Measurements from ENCODE around the gene WDR45.
A peak's percentile ranks its signal among the peaks of the same experiment; 100 is the strongest.
"Not testable (repeated sequence)": the region's sequence is repeated elsewhere in the genome, so short reads cannot be mapped to it uniquely, and the experiment has no call there.

Gene WDR45

DNA sequence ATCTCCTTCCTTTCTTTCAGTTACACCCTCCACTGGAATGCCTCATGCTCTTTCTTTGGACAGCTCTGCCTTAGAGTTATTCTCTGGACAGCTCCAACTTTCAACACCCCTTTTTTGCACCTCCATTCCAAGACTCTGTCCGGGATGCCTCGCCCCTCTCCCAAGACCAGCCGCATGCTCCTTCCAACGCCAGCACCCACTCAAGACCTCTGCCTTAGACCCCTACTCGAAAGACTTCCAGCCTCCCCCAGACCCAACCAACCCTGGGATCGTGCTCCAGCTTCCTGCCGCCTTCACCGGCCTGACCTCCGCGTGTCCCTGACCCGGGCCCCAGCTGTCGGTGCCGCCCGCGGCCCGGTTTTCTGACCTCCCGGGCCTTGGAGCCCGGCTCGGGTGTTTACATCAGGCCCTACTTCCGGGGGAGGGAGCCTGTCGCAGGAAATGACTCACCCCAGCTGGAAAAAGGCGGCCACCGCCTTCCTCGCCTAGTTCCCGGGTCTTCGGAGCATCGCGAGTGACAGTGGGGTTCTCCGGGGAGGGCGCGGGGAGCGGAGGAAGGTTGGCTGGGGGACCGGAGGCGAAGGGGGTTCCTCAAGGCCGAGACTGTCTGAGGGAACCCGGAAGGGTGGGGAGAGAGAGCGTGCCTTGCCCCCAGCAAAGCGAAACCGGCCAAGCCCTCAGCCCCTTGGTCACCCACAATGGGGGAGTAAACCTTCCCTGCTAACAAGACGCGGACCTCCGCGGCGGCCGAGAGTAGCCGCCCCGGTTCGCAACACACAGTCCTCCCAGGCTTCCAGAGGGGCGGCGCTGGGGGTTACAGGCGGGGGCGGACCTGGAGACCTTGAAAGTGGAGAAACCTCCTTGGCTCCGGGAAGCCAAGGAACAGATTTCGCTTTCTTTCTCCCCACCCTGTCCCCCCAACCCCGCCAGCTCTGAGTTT lies at the start of gene WDR45:
TSS of gene WDR45 (minus strand) at position 399 of the 940 bp plus-strand sequence. CDS start 1,792 bp downstream, outside the sequence.
- DNase-seq, result peak; percentile 6 to 15

DNA sequence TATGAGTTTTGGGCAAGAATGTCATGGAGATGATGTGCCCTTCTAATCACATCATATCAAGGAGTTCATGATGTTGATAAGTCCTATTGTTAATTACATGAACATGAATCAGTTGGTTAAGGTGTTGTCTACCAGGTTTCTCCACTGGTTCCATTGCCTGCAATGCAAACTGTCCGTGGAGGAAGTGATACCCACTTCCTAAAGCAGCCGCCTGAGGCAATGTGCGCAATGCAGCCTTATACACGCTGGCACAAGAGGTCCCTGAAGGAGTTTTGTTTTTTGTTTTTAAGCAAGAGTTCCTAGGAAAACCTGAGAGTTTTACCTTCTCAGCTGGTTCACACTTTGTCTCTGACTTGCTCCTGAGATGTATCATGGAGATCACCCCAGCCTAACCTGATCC lies 49.7 kb upstream of the WDR45 start:
- no peak for DNase-seq

DNA sequence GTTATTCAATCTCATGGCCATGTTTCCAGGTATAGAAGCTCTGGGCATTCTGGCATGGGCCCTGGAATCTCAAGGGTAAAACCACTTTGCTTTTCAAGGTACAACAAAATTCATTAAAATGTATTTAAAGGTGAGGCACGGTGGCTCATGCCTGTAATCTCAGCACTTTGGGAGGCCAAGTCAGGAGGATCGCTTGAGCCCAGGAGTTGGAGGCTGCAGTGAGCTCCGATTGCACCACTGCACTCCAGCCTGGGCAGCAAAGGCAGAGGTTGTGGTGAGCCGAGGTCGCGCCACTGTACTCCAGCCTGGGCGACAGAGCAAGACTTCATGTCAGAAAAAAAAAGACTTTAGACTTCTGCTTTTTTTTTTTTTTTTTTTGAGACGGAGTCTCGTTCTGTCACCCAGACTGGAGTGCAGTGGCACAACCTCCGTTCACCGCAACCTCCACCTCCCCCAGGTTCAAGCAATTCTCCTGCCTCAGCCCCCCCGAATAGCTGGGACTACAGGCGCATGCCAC lies 48.1 kb upstream of the WDR45 start:
- DNase-seq, result not testable (repeated sequence)

DNA sequence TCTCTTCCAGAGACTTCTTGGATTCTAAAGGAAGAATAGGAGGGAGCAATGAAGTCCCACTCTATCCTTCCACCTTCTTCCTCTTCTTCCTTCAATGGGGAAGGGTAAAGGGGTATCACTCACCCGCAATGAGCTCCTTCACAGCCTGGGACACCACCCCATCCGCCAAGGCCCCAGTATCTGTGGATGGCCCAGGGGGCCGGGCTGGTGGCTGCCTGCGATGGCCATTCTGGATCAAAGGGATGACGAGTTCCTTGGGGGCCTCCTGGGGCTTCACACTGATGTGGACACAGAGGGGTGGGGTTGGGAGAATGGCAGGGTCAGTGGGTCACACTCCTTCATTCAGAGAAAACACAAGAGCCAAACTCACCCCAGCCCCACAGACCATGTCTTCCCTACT lies 42.8 kb upstream of the WDR45 start:
- DNase-seq, result no peak

DNA sequence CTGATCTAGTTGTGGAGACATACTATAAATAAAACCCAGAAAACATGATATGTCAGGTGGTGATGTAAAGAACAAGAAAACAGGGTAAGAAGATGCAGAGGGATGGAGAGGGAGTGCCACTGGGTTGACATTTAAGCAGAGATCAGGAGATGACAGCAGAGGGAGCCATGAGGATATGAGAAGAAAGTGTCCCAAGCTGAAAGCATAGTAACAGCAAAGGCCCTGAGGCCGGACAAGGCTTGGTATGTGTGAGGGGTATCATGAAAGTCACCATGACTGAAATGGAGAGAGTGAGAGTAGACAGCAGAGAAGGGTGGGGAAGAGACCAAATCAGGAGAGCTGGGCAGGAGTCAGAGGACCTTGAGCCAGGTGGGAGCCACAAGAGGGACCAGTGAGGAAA lies 40.4 kb upstream of the WDR45 start:
- DNase-seq, result no peak

DNA sequence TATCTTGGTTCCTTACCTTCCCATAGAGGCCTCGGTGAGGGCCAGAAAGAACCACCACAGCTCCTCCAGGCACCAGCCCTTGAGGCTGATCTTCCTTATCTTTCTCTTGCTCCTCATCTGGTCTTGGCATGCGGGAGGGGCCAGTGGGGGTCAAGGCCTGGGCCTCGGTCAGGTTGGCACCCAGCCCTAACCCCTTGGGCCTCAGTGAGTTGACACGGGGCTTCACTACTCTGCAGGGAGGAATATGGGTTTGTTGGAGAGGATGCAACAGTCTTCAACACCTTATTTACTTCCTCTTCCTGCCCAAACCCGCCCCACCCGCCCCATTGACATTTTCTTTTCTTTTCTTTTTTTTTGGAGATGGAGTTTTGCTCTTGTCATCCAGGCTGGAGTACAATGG lies 37.9 kb upstream of the WDR45 start:
- DNase-seq, result no peak

DNA sequence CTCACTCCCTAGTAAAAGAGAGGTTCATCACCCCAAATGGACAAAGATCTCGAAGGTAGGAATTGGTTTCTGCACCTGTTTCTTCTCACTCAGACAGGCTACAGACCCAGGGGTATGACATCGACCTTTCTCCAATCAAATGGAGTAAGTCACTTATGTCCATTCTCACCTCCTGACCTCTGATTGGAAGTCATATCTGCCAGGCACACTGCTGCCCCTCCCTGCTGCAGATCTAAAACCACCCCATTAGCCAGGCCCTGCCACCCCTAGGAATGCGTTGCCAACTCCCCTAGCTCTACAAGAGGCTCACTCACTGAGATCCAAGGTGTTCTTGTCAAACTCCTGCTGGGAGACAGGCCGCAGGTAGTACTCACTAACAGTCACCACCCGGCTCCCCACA lies 37.0 kb upstream of the WDR45 start:
- no peak for DNase-seq

DNA sequence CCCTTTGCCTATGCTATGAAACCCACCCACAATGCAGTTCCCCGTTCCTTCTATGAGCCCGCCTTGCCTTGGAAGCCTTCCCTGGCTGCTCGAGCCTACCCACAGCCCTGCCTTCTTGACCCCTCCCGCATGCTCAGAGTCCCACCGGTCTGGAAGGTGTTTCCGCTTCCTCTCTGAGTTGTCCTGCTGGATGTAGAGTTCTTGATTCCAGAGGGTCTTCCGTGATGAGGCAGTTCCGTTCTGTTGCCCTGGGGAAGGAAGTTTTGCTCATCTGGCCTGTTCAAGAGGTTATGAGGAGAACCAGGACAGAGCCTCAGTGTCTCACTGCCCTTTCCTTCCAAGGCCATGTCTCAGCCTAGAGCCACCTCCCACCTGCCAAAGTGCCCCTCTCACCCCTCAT lies 36.4 kb upstream of the WDR45 start:
- DNase-seq, result no peak

DNA sequence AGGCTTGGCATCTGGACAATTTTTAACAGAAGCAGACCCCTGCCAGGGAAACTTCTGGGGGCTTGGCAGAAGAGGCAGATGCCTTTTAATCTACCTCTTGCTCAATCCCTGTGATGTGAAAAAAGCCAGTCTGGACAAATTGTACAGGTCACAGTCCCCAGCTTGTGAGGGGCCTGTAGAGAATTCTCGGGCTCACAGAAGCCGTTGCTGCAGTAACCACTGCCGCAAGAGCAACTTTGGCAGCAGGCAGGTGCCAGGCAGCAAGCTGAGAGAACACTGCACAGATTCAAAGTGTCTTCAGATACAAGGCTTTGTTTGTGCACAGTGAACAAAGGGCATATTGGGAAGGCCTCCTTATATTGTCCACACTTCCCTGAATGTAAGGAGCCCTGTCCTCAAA lies 32.1 kb upstream of the WDR45 start:
- DNase-seq, result no peak

DNA sequence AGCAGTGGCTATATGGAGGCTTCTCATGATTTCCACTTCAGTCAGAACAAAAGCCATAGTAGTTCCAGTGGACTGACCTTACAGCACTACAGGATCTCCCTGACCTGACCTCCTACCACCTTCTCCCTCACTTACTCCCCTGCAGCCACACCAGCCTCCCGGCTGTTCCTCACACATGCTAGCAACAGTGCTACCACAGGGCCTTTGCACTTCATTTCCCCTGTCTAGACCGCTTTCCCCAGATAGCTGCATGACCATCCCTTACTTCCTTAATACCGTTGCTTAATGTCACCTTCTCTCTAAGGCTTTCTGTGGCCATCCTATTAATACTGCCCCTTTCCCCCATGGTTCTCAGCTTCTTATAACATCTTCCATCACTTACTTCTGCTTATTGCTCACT lies 30.7 kb upstream of the WDR45 start:
- DNase-seq, result no peak

DNA sequence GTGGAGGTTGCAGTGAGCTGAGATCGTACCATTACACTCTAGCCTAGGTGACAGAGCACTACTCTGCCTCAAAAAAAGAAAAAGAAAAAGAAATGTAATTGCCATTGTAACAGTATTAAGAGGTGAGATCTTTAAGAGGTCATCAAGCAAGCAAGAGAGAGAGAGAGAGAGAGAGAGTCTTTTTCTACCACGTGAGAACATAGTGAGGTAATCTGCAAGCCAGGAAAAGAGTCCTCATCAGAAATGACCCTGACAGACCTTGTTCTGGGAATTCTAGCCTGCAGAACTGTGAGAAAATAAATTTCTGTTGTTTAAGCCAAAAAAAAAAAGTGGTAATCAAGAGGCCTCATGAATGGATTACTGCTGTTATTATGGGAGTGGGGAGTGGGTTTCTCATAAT lies 29.0 kb upstream of the WDR45 start:
- DNase-seq, result no peak

DNA sequence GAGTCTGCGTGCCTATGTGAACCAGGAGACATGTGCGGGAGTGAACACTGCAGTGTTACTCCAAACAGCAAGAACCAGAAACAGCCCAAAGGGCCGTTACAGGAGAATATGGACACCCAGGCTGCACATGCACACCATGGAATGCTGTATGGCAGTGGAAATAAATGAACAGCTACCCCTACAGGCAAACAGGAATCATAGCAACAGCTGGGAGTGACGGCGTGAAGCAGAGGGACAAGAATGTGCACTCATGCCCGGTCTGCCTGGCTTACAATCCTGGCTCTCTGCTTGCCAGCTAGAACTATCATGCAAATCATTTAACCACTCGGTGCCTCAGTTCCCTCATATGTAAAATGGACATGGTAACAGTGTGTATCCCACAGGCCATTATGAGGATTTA lies 27.2 kb upstream of the WDR45 start:
- DNase-seq, result no peak

DNA sequence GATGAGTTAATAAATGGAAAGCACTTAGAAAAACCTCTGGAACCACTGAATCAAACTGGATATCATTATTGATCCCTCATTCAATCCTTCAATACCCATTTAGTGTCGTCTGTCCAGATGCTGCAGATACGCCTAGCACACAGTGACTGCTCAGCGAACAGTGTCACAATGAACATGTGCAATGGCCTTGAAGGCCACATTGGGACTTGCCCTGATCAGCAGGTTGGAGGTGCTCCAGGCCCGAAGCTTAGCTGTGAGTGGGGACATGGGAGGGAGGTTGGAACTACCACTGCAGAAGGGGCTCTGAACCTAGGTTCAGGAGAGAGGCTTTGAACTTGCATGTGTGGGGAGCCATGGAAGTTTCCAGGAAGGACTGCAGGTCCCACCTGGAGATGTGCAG lies 26.6 kb upstream of the WDR45 start:
- DNase-seq, result no peak

DNA sequence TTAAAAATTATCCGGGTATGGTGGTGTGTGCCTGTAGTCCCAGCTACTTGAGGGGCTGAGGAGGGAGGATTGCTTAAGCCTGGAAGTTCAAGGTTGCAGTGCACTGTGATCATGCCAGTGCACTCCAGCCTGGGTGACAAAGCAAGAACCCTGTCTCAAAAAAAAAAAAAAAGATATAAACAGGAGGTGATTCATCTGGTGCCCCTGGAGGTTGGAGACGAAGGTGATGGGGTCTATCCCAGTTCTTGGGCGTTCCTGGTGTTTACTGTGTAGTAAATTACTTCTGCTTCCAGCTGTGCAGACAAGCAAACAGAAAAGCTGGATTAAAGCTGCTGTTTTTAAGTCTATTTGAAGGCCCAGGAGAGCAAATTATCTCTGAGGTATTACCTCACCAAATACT lies 23.9 kb upstream of the WDR45 start:
- DNase-seq, result no peak

DNA sequence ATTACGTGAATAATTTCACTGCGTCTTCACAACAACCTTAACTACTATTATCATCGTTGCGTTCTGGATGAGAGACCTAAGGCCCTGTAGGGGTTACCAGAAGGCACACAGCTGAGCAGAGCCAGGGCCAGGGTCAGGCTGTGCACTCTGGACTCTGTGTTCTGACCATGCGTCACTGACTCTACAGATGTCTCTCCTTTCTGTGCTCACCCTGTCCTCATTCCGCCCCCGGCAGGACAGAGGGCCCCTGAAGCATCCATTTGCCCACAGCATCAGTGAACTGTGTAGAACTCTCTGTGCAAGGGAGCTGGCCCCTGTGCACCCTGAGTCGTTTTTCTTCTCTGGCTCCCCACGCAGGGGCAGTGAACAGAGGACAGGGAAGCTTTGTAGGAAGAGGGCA lies 22.5 kb upstream of the WDR45 start:
- no peak for DNase-seq

DNA sequence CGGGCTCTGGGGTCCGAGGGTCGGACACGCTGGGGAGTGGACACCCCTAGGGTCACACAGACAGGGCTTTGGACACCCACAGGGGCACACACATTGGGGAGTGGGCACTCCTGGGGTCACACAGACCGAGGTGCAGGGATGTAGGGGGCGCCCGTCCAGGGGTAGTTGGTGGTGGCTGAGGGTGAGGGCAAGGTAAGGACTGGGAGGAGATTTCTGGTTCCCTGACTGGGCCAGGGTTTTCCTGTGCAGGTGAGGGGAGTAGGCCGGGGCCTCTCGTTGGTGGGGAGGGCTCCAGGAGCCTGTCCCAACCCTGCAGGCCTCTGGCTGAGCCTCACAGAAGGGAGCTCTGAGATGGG lies 21.9 kb upstream of the WDR45 start:
- DNase-seq, result no peak

DNA sequence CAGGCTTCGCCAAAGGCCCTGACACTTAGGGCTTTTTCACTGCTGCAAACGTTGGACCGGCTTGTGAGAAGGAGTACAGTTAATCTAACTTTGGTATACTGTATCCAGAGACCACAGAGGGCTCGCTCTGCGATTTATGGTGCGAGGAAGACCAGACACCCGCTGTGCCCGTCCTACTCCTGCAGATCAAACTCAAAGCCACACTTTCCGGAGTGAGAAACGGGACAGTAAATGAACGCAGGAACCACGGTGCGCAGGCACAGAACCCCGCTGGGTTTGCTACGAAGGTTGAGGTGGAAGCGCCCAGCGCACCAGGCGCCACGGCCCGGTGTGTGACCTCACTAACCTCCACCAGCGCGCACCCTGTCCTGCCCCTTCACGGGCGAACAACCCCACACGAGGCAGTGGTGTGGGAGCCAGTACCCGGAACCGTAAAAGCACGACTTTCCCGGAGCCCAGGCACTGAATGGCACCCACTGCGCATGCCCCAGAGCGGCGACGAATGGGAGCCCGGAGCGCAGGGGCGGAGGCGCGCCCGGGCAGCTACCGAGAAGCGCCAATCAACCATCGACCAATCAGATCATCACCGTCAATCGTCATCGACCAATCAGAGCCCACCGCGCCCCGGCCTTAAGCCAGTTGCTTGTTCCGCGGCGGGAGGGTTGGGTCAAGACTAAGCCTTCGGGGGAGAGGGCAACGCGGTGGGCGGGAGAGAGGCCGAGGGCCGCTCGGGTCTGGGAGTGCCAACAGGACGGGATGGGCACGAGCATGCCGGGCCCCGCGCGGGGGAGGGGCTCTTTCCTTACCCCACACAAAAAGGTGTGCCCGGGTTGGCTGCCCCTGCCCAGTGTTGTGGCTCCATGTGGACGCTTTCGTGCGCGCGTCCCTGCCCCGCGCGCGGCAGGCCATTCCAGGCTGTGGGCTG lies 21.3 kb upstream of the WDR45 start:
- DNase-seq, result peak; percentile 85 to 88

DNA sequence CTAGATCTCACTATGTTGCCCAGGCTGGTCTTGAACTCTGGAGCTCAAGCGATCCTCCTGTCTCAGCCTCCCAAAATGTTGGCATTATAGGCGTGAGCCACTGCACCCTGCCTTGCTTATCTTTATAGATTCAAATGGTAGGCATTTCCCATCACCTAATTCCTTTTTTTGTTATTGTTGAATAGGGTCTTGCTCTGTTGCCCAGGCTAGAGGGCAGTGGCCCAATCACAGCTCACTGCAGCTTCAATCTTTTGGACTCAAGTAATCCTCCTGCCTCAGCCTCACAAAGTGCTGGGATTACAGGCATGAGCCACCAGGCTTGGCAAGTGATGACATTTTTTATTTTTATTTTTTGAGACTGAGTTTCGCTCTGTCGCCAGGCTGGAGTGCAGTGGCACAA lies 16.7 kb upstream of the WDR45 start:
- no peak for DNase-seq

DNA sequence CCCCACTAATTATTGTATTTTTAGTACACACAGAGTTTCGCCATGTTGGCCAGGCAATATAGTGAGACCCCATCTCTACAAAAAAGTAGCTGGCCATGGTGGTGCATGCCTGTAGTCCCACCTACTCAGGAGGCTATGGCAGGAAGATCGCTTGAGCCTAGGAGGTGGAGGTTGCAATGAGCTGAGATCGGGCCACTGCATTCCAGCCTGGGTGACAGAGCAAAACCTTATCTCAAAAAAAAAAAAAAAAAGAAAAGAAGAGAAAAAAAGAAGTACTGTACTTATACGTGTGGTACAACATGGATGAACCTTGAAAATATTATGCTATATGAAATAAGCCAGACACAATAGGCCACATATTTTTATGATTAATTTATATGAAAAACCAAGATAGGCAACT lies 9.9 kb upstream of the WDR45 start:
- DNase-seq, result no peak

DNA sequence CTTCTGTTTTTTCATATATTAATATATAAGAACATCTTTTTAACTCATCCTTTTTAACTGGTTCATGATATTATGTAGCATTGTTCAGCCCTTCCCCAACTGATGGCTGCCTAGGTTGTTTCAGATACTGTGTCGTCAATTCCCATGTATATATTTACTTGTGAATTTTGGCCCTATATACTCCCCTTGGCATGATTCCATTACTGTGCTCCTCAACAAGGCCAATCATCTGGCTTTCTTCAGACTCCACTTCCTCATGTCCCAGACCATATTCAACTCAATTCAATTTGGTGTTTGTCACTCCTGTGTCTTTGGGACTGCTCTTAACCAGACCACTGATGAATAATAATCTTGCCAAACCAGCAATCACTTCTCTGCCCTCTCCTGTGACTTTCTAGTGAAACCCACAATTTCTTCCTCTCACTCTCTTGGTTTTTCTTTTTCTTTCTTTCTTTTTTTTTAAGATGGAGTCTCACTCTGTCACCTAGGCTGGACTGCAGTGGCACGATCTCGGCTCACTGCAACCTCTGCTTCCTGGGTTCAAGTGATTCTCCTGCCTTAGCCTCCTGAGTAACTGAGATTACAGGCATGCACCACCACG lies 2.7 kb upstream of the WDR45 start:
- DNase-seq, result no peak

DNA sequence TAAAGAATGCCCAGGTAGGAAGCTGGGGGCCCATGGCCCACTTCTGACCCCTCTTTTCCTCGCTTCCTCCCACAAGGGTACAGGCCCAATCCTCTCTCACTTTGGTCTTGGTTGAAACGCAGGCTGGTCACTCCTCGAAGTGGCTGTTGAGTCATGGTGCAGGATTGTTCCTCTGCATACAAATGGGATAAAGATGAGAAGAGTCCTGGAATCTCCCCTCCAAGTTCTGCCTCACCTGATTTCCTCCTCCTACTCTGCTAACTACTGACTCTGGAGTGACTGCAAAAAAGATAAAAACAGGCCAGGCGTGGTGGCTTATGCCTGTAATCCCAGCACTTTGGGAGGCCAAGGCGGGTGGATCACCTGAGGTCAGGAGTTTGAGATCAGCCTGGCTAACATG lies 1.7 kb downstream of the WDR45 start:
- DNase-seq, result no peak

DNA sequence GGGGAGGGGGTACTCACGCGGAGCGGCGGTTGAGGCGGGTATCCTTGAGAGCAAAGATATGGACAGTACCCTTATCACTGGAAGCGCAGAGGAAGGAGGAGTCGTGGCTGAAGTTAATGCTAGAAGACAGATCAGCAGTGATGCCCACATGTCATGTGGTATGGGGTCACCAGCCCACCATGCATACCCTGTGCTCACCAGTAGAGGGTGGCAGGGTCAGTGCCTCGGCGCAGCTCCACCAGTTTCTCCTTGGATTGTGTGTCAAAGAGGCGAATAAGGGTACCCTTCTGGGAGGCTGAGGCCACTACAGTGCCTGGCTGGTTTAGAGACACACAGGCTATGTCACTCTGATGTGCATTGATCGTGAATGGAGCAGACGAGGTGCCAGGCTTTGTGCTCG lies 4.3 kb downstream of the WDR45 start:
- no peak for DNase-seq
